Upper lobe of left lung (tissue), 6 donors: Measurements from ENCODE around the gene METAP2. TPM values are rescaled to one million over a fixed set of nuclear protein-coding genes. Genes with fewer than 3 reads are reported as not detected.

ENCODE experiments used
- ATAC-seq, 2 donors: fragments of 200-7000 bp; cut with Tn5 transposase; one replicate each; pipeline ENCODE4 v1.9.1; 2022; ENCODE audit warnings: mild to moderate bottlenecking in 2 of 2, moderate library complexity in 2 of 2; ENCODE audit not compliant: low FRiP score in 2 of 2
- DNase-seq, 2 donors: peaks; one replicate each; pipeline ENCODE4 v3.0.0-alpha.2; 2019 to 2020
- H3K27ac ChIP-seq, 4 donors: fragments of 200-600 bp; sonication (generic); one replicate each; pipeline ENCODE4 v1.5.1; 2016 to 2019
- H3K27me3 ChIP-seq, 4 donors: fragments of 200-600 bp; sonication (generic); one replicate each; pipeline ENCODE4 v1.5.1; 2017 to 2019
- H3K36me3 ChIP-seq, 4 donors: fragments of 200-600 bp; sonication (generic); one replicate each; pipeline ENCODE4 v1.5.1; 2016 to 2019
- H3K4me1 ChIP-seq, 4 donors: fragments of 200-600 bp; sonication (generic); one replicate each; pipeline ENCODE4 v1.5.1; 2018 to 2019
- H3K4me3 ChIP-seq, 4 donors: fragments of 200-600 bp; sonication (generic); one replicate each; pipeline ENCODE4 v1.5.1; 2017 to 2019; ENCODE audit warnings: mild to moderate bottlenecking in 2 of 4, moderate library complexity in 1 of 4
- H3K9me3 ChIP-seq, 4 donors: fragments of 200-600 bp; sonication (generic); one replicate each; pipeline ENCODE4 v1.5.1; 2018 to 2019
- CTCF ChIP-seq, 6 experiments: fragments of 450-650 bp in 4 of 6; fragments of 200-600 bp in 2 of 6; sonication (generic) in 2 of 6; IDR thresholded peaks; one replicate each; pipeline ENCODE4 v1.5.1; 2016 to 2019; ENCODE audit warnings: antibody characterized with exemption in 6 of 6
- EP300 ChIP-seq, 4 donors: sonication (generic); formaldehyde crosslinking; IDR thresholded peaks; one replicate each; pipeline ENCODE4 v1.5.1; 2017; ENCODE audit warnings: antibody characterized with exemption in 4 of 4, control low read depth in 2 of 4
- POLR2A ChIP-seq, 4 donors: fragments of 450-650 bp; IDR thresholded peaks; one replicate each; pipeline ENCODE4 v1.5.1; 2016 to 2017; ENCODE audit warnings: antibody characterized with exemption in 4 of 4, mild to moderate bottlenecking in 2 of 4
- POLR2AphosphoS5 ChIP-seq, 2 donors: sonication (generic); formaldehyde crosslinking; IDR thresholded peaks; one replicate each; pipeline ENCODE4 v1.5.1; 2017; ENCODE audit warnings: antibody characterized with exemption in 2 of 2
- WGBS, 2 donors: methylation state at CpG; one replicate each; pipeline ENCODE4 v1.1.5; 2017 to 2018; 5-methylcytosine and 5-hydroxymethylcytosine counted together
- total RNA-seq, 6 donors: library from RNA; depleted of rRNA in 4 of 6; stranded (reverse); fragments of >200 nt in 4 of 6; gene quantifications; one replicate each; pipeline versions ENCODE4 v1.1.0 to v1.2.1, GENCODE V29; 2016 to 2021
- donor health status: DM: no; HTN: no; CAD: no; lungs with moderate emphysema.
- donor health status: DM: no; HTN: yes; CAD: no; lungs with severe emphysema.

METAP2 gene
- total RNA-seq, 6 donors from 2014 or later = 44.0 to 75.0 (median 50.3) TPM

DNA sequence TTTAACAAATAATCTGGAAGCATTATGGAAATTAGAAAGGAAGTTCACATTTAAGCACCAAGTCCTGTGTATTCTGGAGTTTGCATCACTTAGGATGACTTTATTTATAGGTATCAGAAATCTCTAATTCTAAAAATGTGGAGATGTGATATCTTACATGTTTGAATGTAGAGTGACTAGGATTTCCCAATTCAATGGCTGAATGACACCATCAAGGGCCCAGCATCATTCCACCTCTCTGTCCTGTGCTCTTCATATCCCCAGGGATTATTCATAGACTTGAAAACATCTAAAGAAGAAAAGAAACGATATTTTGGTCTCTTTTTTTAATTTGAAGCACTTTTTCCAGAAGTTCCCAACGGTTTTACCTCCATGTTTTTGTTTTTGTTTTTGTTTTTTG, 15.2 kb upstream of the METAP2 start:
- no peak overlapping the region for H3K27ac ChIP-seq
- WGBS, 2 donors = 52 to 71% methylated on average over 2 of the region's 2 CpGs
- no peak for TF ChIP-seq EP300 (IDR thresholded peaks at IDR 0.05)
- TF ChIP-seq POLR2AphosphoS5 (IDR thresholded peaks at IDR 0.05) = no peak
- no peak for TF ChIP-seq POLR2A (IDR thresholded peaks at IDR 0.05)
- no peak for TF ChIP-seq CTCF (IDR thresholded peaks at IDR 0.05)
- peaks cover 11 to 24% (median 18%) of the 10 kb centered on the region in 4 donors for H3K9me3 ChIP-seq
- no peak overlapping the region for H3K4me3 ChIP-seq
- no peaks in the 10 kb centered on the region for H3K4me1 ChIP-seq
- DNase-seq (no peak), ATAC-seq (no peak)
- no peaks in the 10 kb centered on the region for H3K27me3 ChIP-seq
- no peaks in the 10 kb centered on the region for H3K36me3 ChIP-seq

DNA sequence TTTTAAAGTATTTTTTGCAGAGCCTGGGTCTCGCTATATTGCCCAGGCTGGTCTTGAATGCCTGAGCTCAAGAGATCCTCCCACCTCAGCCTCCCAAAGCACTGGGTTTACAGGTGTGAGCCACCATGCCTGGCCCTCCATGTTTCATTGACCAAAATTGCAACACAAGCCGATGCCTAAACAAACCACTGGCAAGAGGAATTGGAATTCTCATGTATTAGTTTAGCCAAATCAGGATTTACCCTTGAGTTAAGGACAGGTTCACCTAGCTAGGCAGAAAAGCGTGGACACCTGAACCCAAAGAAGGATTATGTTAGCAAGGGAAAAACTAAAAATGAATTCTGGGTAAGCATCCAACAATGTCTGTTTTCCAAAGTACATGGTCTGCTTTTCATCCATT, 14.6 kb upstream of the METAP2 start:
- Histone ChIP-seq H3K9me3 (peaks cover 11 to 24% (median 18%) of the 10 kb centered on the region in 4 donors), H3K4me3 (no peak overlapping the region), H3K36me3 (no peaks in the 10 kb centered on the region), H3K4me1 (no peaks in the 10 kb centered on the region), H3K27me3 (no peaks in the 10 kb centered on the region), H3K27ac (no peak overlapping the region)
- no peak for ATAC-seq
- WGBS, 2 donors = 86 to 93% methylated on average over 3 of the region's 3 CpGs
- no peak for DNase-seq
- TF ChIP-seq CTCF (IDR thresholded peaks at IDR 0.05) (no peak), POLR2AphosphoS5 (IDR thresholded peaks at IDR 0.05) (no peak), POLR2A (IDR thresholded peaks at IDR 0.05) (no peak), EP300 (IDR thresholded peaks at IDR 0.05) (no peak)

GRCh38 chr12:95460105-95460504, 13.8 kb upstream of the METAP2 start:
- Histone ChIP-seq H3K27ac (no peak overlapping the region), H3K9me3 (peaks cover 11 to 24% (median 18%) of the 10 kb centered on the region in 4 donors), H3K4me1 (no peaks in the 10 kb centered on the region), H3K27me3 (no peaks in the 10 kb centered on the region), H3K36me3 (no peaks in the 10 kb centered on the region), H3K4me3 (no peak overlapping the region)
- DNase-seq (no peak), ATAC-seq (no peak)
- WGBS, 2 donors = 81 to 84% methylated on average over 1 of the region's 1 CpG
- TF ChIP-seq EP300 (IDR thresholded peaks at IDR 0.05) (no peak), POLR2A (IDR thresholded peaks at IDR 0.05) (no peak), POLR2AphosphoS5 (IDR thresholded peaks at IDR 0.05) (no peak), CTCF (IDR thresholded peaks at IDR 0.05) (no peak)

DNA sequence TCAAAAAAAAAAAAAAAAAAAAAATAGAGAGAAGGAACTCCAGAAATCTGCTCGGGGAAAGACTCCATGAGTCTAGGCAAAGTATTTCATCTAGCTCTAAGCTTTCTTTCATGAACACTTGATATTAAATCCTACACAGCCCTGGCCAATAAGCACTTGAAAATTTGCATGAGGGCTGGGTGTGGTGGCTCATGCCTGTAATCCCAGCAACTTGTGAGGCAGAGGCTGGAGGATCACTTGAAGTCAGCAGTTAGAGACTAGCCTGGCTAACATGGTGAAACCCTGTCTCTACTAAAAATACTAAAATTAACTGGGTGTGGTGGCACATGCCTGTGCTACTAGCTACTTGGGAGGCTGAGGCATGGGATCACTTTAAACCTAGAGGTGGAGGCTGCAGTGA, 13.1 kb upstream of the METAP2 start:
- no peaks in the 10 kb centered on the region for H3K36me3 ChIP-seq
- no peak overlapping the region for H3K27ac ChIP-seq
- H3K4me3 ChIP-seq = no peak overlapping the region
- no peaks in the 10 kb centered on the region for H3K4me1 ChIP-seq
- DNase-seq (no peak), ATAC-seq (no peak)
- 57 to 61% methylated on average over 1 of the region's 1 CpG for WGBS, 2 donors
- H3K27me3 ChIP-seq = no peaks in the 10 kb centered on the region
- TF ChIP-seq POLR2A (IDR thresholded peaks at IDR 0.05) (no peak), POLR2AphosphoS5 (IDR thresholded peaks at IDR 0.05) (no peak), EP300 (IDR thresholded peaks at IDR 0.05) (no peak), CTCF (IDR thresholded peaks at IDR 0.05) (no peak)
- H3K9me3 ChIP-seq = peaks cover 11 to 24% (median 18%) of the 10 kb centered on the region in 4 donors

DNA sequence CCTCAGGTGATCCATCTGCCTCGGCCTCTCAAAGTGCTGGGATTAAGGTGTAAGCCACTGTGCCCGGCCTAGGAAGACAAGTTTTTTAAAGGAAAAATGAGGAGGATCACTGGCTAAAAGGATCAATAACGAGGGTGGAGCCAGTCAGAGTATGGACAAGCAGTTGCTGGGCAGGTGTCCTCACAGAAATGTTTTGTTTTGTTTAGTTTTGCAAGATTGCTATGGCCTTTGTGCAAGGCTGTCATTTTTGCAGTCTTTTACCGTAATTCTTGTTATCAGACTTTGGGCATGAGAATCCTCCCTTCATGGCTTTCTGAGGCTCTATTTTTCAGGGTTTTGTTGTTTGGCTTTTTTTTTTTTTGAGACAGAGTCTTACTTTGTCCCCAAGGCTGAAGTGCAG, 11.9 kb upstream of the METAP2 start:
- ATAC-seq (no peak), DNase-seq (no peak)
- Histone ChIP-seq H3K9me3 (peaks cover 8 to 19% (median 13%) of the 10 kb centered on the region in 4 donors), H3K4me3 (no peak overlapping the region), H3K27me3 (no peaks in the 10 kb centered on the region), H3K27ac (no peak overlapping the region), H3K36me3 (no peaks in the 10 kb centered on the region), H3K4me1 (no peaks in the 10 kb centered on the region)
- 80 to 91% methylated on average over 4 of the region's 4 CpGs for WGBS, 2 donors
- TF ChIP-seq CTCF (IDR thresholded peaks at IDR 0.05) (no peak), POLR2AphosphoS5 (IDR thresholded peaks at IDR 0.05) (no peak), POLR2A (IDR thresholded peaks at IDR 0.05) (no peak), EP300 (IDR thresholded peaks at IDR 0.05) (no peak)
